AG10803 (cell line): Measurements from ENCODE around the gene MYO6.

ENCODE experiments used
- DNase-seq: peaks from one replicate; pipeline ENCODE4 v3.0.0; 2010; ENCODE audit warnings: low read depth
- H3K4me3 ChIP-seq: 2 replicates; pipeline ENCODE4 v1.5.1; 2011; ENCODE audit warnings: mild to moderate bottlenecking, low read length, control low read depth
- TF ChIP-seq, protein P1 (sequence below): conservative IDR thresholded peaks from 2 replicates; pipeline ENCODE4 v1.5.1; 2011; ENCODE audit warnings: mild to moderate bottlenecking, low read length, control low read depth, inconsistent platforms

MYO6 gene

DNA sequence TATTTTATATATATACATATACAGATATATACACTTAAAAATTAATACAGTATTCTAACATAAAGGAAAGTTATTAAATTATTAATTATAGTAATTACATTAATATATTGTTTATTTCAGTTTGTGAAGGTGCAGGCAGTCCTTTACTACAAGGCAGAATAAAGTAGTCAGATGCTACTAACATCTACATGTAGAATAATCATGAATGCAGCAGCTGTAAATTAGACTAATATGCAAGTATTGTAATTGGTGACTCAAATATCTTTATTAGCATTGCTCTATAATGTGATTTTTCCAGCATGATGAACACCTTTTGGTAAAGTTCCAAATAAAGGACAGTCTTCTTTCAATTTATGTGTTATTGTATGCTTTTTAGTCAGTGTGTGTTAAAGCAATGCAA lies 17.3 kb downstream of the MYO6 start:
- TF ChIP-seq, protein P1, sequence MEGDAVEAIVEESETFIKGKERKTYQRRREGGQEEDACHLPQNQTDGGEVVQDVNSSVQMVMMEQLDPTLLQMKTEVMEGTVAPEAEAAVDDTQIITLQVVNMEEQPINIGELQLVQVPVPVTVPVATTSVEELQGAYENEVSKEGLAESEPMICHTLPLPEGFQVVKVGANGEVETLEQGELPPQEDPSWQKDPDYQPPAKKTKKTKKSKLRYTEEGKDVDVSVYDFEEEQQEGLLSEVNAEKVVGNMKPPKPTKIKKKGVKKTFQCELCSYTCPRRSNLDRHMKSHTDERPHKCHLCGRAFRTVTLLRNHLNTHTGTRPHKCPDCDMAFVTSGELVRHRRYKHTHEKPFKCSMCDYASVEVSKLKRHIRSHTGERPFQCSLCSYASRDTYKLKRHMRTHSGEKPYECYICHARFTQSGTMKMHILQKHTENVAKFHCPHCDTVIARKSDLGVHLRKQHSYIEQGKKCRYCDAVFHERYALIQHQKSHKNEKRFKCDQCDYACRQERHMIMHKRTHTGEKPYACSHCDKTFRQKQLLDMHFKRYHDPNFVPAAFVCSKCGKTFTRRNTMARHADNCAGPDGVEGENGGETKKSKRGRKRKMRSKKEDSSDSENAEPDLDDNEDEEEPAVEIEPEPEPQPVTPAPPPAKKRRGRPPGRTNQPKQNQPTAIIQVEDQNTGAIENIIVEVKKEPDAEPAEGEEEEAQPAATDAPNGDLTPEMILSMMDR, result no peak
- no peak for DNase-seq
- no peak overlapping the region for H3K4me3 ChIP-seq

DNA sequence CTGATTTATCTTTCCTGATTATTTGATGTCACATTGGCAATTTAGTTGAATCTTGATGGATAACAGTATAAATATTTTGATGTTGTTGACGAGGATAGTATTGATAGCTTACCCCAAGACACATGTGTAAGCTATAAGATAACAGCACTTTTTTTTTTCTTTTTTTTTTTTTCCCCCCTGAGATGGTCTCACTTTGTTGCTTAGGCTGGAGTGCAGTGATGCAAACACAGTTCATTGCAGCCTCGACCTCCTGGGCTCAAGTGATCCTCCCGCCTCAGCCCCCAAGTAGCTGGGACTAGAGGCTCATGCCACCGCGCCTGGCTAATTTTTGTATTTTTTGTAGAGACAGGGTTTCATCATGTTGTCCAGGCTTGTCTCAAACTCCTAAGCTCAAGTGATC lies 21.8 kb downstream of the MYO6 start:
- H3K4me3 ChIP-seq, result no peak overlapping the region
- TF ChIP-seq, protein P1, result no peak

DNA sequence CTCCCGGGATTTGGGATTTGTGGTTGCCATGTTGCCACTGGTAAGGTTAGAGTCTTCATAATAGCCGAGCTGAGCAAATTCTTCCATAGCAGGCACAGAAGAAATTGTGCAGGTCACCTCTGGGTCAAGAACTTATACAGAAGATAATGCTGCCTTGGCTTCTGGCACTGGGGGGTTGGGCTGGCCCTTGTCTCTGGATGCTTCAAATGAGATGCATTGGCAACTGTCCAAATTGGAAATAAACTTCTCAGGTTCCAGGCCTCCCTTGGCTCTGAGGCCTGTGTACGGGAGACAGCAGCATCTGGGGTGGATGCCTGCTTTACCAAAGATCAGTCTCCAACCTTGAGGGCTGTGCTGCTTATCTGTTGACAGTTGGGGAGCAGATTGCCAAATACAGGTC lies 26.2 kb downstream of the MYO6 start:
- no peak overlapping the region for H3K4me3 ChIP-seq
- DNase-seq, result no peak

More for the DNA sequence above, 21.8 kb downstream of the MYO6 start:
- DNase-seq, result no peak

DNA sequence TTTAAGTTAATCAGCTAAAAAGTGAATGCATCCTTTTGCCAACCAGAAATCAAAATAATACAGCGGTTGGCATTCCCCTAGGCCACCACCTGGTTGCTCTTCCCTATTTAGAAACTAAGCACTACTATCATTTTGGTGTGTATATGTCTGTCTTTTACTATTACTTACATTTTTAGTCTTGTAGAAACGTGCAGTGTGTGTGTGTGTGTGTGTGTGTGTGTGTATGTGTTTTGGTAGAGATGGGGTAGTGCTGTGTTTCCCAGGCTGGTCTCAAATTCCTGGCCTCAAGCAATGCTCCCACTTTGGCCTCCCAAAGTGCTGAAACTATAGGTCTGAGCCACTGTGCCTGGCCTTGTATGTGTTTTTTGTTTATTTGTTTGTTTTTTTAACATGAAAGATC lies 27.4 kb downstream of the MYO6 start:
- TF ChIP-seq, protein P1, result no peak
- DNase-seq, result no peak
- no peak overlapping the region for H3K4me3 ChIP-seq

More for the DNA sequence above, 26.2 kb downstream of the MYO6 start:
- TF ChIP-seq, protein P1, result no peak

DNA sequence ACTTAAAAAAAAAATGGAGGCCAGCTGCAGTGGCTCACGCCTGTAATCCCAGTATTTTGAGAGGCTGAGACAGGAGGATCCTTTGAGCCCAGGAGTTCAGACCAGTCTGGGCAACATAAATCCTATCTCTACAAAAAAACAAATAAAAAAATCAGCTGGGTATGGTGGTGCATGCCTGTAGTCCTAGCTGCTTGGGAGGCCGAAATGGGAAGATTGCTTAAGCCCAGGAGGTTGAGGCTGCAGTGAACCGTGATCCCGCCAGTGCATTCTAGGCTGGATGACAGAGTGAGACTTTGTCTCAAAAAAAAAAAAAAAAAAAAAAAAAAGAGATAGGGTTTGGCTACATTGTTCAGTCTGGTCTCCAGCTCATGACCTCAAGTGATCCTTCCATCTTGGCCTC lies 29.7 kb downstream of the MYO6 start:
- H3K4me3 ChIP-seq, result no peak overlapping the region
- no peak for DNase-seq
- TF ChIP-seq, protein P1, result no peak

DNA sequence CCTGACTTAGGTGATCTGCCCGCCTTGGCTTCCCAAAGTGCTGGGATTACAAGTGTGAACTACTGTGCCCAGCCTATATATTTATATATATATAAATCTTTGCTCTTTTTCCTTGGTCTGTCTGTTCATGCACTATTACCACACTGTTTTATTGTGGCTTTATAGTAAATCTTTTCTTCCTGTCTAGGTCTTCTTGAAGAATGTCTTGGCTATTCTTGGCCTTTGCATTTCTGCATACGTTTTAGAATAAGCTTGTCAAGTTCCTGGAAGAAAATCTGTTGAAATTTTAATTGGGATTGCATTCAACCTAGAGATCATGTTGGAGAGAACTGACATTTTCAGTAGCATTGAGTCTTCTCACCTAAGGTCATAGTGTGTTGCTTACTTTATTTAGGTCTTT lies 37.1 kb downstream of the MYO6 start:
- no peak for DNase-seq
- TF ChIP-seq, protein P1, result no peak
- H3K4me3 ChIP-seq, result no peak overlapping the region

DNA sequence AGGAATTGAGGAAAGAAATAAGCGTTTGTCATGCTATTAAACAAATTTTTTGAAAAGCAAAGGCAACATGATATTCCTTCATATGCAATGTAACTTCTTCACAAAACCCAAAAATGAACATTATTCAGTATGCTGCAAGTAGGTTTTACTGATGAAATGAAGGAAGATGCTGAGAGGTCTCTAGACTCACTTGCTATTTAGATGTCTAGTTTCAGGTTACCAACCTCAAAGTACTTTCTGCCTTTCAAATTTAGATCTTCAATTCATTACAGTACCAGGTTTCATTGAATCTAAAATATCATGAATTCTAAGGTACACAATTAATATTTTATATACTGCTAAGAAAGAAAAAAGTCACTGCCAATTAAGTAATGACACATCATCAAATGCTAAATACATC lies 39.9 kb downstream of the MYO6 start:
- H3K4me3 ChIP-seq, result no peak overlapping the region
- DNase-seq, result no peak
- TF ChIP-seq, protein P1, result no peak
